ENCODE measurements around the gene FAM124B.
"Not testable (repeated sequence)": the region's sequence is repeated elsewhere in the genome, so short reads cannot be mapped to it uniquely, and the experiment has no call there.

Gene FAM124B

DNA sequence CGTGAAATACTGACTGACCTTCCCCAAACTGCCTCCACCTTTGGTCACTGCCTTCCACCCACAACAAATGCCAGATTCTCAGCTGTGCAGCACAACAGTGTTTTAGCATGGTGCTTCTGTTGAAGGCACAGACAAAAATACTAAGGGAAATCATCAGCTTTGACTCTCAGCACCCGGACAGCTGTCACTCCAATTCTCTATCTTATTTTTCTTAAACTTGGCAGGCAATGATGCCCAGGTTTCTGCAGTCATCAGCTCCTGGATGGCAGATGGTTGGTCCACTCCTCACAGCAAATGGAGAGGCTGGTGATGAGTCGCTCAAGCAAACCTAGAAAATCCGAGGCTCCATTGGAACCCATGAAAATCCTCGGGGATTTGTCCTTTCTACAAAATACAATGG lies 2.9 kb upstream of the FAM124B start:
- DNase-seq (ENCODE audit: extremely low read depth, low read depth): no peak
- TF ChIP-seq, protein P1, sequence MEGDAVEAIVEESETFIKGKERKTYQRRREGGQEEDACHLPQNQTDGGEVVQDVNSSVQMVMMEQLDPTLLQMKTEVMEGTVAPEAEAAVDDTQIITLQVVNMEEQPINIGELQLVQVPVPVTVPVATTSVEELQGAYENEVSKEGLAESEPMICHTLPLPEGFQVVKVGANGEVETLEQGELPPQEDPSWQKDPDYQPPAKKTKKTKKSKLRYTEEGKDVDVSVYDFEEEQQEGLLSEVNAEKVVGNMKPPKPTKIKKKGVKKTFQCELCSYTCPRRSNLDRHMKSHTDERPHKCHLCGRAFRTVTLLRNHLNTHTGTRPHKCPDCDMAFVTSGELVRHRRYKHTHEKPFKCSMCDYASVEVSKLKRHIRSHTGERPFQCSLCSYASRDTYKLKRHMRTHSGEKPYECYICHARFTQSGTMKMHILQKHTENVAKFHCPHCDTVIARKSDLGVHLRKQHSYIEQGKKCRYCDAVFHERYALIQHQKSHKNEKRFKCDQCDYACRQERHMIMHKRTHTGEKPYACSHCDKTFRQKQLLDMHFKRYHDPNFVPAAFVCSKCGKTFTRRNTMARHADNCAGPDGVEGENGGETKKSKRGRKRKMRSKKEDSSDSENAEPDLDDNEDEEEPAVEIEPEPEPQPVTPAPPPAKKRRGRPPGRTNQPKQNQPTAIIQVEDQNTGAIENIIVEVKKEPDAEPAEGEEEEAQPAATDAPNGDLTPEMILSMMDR (IDR thresholded peaks at IDR 0.05; ENCODE audit: low read depth, low read length): no peak

DNA sequence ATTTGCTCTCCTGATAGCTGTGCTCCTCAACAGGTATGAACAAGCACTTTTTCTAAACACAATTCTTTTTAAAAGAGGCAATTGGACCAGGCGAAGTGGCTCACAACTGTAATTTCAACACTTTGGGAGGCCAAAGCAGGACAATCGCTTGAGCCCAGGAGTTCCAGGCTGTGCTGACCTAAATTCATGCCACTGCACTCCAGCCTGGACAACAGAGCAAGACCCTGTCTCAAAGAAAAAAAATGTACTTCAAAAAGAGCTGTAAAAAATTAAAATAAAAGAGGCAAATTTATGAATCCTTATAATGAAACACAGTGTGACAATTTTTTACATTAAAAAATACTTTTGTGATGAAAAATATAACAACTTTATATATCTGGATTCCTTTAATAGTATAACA lies 1.8 kb upstream of the FAM124B start:
- TF ChIP-seq, protein P1 (IDR thresholded peaks at IDR 0.05; ENCODE audit: low read depth, low read length): no peak
- DNase-seq (ENCODE audit: extremely low read depth, low read depth): no peak

DNA sequence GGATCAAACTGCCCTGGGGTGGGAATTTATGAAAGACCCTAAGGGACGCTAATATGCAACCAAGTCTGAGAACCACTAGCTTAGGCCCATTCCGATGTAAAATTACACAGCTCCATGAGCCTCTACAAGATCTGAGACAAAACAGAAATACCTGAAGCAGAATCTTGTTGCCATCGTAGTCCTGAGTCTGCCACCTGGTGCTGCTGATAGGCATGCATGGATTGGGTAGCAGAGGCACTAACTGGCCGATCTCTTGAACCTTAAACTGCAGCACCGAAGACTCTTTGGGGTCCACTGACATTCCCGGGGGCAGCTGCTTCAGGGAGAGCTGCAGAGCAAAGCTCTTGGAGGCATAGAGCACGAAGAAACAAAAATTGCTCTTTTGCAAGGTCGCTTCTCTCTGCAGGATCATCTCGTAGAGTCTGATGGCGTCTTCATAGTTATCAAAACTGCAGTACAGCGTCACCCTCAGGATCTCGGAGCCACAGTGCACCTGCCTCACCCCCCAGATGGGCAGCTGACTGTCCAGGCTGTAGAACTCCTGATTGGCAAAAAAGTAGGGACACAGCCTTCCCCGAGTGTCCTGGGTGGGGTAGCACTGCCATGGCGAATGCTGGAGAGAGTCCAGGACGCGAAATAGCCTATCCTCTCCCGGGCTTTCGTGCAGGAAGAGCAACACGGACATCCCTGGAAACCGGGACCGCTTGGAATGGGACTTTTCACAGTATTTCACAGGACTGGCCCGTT lies 848 bp downstream of the FAM124B start:
- DNase-seq (ENCODE audit: extremely low read depth, low read depth): no peak
- TF ChIP-seq, protein P1 (IDR thresholded peaks at IDR 0.05; ENCODE audit: low read depth, low read length): no peak

DNA sequence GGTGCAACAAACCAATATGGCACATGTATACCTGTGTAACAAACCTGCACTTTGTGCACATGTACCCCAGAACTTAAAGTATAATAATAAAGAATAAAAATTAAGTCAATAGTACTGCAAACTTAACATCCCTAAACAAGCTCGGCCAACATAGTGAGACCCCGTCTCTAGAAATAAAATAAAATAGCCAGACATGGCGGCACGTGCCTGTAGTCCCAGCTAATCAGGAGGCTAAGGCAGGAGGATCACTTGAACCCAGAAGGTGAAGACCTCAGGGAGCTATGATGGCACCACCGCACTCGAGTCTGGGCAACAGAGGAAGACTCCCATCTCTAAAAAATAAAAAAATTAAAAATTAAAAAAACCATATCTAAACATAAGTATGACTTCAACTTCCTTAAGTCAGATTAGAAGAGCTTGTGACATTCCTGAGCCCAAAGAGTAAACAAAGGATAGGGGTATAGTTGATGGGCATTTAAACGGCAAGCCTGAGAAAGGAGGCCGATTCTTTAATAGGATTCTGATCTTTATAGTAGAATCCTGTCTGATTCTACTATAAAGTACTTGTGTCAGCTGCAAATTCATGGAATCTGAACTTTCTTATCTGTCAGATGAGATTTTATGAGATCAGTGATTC lies 1.6 kb downstream of the FAM124B start:
- TF ChIP-seq, protein P1 (IDR thresholded peaks at IDR 0.05; ENCODE audit: low read depth, low read length): no peak
- DNase-seq (ENCODE audit: extremely low read depth, low read depth): no peak

DNA sequence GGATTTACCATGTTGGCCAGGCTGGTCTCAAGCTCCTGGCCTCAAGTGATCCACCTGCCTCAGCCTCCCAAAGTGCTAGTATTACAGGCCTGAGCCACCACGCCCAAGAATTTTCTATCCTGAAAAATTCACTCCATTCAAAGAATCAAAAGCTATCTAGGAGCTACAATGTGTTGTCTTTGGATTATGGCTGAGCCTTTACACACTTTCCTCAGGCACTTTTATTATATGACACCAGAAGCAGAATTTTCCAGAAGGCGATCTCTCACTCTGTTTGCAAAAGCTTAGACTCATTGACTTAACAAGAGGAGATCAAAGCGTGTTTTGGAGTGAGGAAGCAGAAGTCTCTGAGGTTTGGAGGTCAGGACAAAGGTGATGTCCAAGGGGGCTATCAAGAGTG lies 3.6 kb downstream of the FAM124B start:
- TF ChIP-seq, protein P1 (IDR thresholded peaks at IDR 0.05; ENCODE audit: low read depth, low read length): no peak
- DNase-seq (ENCODE audit: extremely low read depth, low read depth): no peak

DNA sequence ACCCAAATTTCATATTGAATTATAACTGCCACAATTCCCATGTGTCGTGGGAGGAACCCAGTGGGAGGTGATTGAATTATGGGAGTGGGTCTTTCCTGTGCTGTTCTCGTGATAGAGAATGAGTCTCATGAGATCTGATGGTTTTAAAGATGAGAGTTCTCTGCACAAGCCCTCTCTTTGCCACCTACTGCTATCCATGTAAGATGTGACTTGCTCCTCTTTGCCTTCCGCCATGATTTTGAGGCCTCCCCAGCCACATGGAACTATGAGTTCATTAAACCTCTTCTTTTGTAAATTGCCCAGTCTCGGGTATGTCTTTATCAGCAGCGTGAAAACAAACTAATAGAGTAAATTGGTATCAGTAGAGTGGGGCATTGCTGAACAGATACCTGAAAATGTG lies 4.8 kb downstream of the FAM124B start:
- DNase-seq (ENCODE audit: extremely low read depth, low read depth): not testable (repeated sequence)

DNA sequence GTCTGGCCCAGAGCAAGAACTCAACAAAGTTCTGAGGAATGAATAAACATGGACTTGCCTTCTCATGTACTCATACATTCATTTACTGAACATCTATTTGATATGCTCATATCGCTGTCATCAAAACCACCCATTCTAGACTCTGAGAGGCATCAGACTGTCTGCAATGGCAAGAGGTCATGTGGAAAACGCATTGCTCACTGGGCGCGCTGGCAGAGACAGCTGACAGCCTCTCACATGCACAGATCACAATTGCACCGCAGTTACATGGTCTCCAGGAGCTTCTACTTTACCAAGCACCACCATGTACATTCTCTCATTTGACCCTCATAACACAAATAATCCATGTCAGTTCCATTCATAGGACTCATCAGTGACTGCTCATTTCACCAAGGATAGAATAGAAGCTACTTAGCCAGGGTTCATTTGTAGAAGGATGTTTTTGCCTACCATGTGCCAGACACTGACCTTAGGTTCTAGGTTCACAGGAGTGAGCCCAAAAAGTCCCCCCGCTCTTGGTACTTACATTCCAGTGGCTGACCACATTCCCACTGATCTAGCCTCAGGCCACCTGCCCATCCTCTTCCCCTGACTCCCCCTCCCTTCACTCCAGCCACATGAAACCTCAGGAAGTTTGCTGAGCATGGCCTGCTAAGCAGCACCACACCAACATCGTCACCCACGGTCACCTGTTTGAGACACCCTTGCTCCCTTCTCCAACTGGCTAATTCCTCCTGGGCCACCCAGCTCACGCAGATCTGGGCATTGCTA lies 6.1 kb downstream of the FAM124B start:
- DNase-seq (ENCODE audit: extremely low read depth, low read depth): no peak
- TF ChIP-seq, protein P1 (IDR thresholded peaks at IDR 0.05; ENCODE audit: low read depth, low read length): no peak

Data from AG09319 (cell line).